Keratinocyte (primary cell): ENCODE measurements around the gene FBXO9. TPM values are rescaled to one million over a fixed set of nuclear protein-coding genes. Genes with fewer than 3 reads are reported as not detected.

Source experiments
- DNase-seq: peaks from one replicate; pipeline ENCODE4 v3.0.0-alpha.2; 2011; ENCODE audit warnings: low read depth, missing footprints, low spot score
- FAIRE-seq: peaks from 2 replicates; lab custom pipeline; 2011; peaks lifted over from hg19 to GRCh38; lab: Jason Lieb, UNC
- H2AFZ ChIP-seq: 2 replicates; pipeline ENCODE4 v1.6.0; 2012; ENCODE audit warnings: low read length, control low read depth, inconsistent platforms; ENCODE audit not compliant: control insufficient read depth
- H3K27ac ChIP-seq: 2 replicates; pipeline ENCODE4 v1.5.1; 2011; ENCODE audit warnings: low read length; ENCODE audit not compliant: control insufficient read depth, insufficient read depth
- H3K27me3 ChIP-seq: 3 replicates; pipeline ENCODE4 v1.6.0; 2011; ENCODE audit warnings: low read length; ENCODE audit not compliant: control insufficient read depth, insufficient read depth; ENCODE audit errors: extremely low read depth
- H3K36me3 ChIP-seq, 2 experiments: 2 replicates in 1 of 2; 3 replicates in 1 of 2; pipeline ENCODE4 v1.5.1; 2011; ENCODE audit warnings: low read length in 2 of 2, mild to moderate bottlenecking in 1 of 2; ENCODE audit not compliant: control insufficient read depth in 2 of 2, insufficient read depth in 2 of 2; ENCODE audit errors: extremely low read depth in 1 of 2
- H3K4me1 ChIP-seq: 3 replicates; pipeline ENCODE4 v1.5.1; 2011; ENCODE audit warnings: low read length; ENCODE audit not compliant: control insufficient read depth, insufficient read depth; ENCODE audit errors: extremely low read depth
- H3K4me2 ChIP-seq: 3 replicates; pipeline ENCODE4 v1.6.0; 2011; ENCODE audit warnings: low read depth, low read length; ENCODE audit not compliant: control insufficient read depth, insufficient read depth; ENCODE audit errors: extremely low read depth
- H3K4me3 ChIP-seq, 3 experiments: fragments of 200-600 bp in 1 of 3; sonication (generic) in 1 of 3; 2 replicates in 2 of 3; 3 replicates in 1 of 3; pipeline ENCODE4 v1.5.1; 2011 to 2016; ENCODE audit warnings: low read length in 3 of 3, mild to moderate bottlenecking in 3 of 3, control low read depth in 2 of 3, inconsistent platforms in 1 of 3, low read depth in 1 of 3, mixed read lengths in 1 of 3, mixed run types in 1 of 3, moderate library complexity in 1 of 3; ENCODE audit not compliant: control insufficient read depth in 2 of 3, insufficient read depth in 2 of 3; ENCODE audit errors: extremely low read depth in 1 of 3
- H3K79me2 ChIP-seq: 2 replicates; pipeline ENCODE4 v1.6.0; 2012; ENCODE audit warnings: low read length; ENCODE audit not compliant: control insufficient read depth, insufficient read depth
- H3K9ac ChIP-seq: 3 replicates; pipeline ENCODE4 v1.6.0; 2011; ENCODE audit warnings: low read length; ENCODE audit not compliant: control insufficient read depth, insufficient read depth; ENCODE audit errors: extremely low read depth
- H3K9me1 ChIP-seq: 3 replicates; pipeline ENCODE4 v1.6.0; 2011; ENCODE audit warnings: low read length; ENCODE audit not compliant: control insufficient read depth, insufficient read depth; ENCODE audit errors: extremely low read depth
- H3K9me3 ChIP-seq: 2 replicates; pipeline ENCODE4 v1.5.1; 2012; ENCODE audit warnings: low read depth, low read length; ENCODE audit not compliant: control insufficient read depth
- H4K20me1 ChIP-seq: 3 replicates; pipeline ENCODE4 v1.6.0; 2011; ENCODE audit warnings: low read length; ENCODE audit not compliant: control insufficient read depth, insufficient read depth; ENCODE audit errors: extremely low read depth
- EZH2 ChIP-seq: IDR thresholded peaks from one replicate; pipeline ENCODE4 v1.6.1; 2012; ENCODE audit warnings: inconsistent platforms, mild to moderate bottlenecking, low read length, moderate library complexity
- dilution Hi-C: fragments of 300-500 bp; cut with MboI; formaldehyde crosslinking; loops from one replicate; pipeline ENCODE4 v1.7.0; 2020; ENCODE audit warnings: low sequenced_read_pairs; ENCODE audit not compliant: extremely low pct_ligation_motif_present
- polyA plus RNA-seq, 5 experiments: library from polyadenylated mRNA; depleted of rRNA in 3 of 5; stranded (reverse) in 3 of 5; stranded (forward) in 1 of 5; unstranded in 1 of 5; fragments of >200 nt; gene quantifications; 1 replicate in 1 of 5; 2 replicates in 3 of 5; 3 replicates in 1 of 5; pipeline versions ENCODE4 v1.2.1 to v1.2.3, GENCODE V29; 2011 to 2012; ENCODE audit warnings: missing spikeins in 2 of 5, low read depth in 1 of 5, low replicate concordance in 1 of 5
- TF ChIP-seq, protein P1 (sequence below), 3 experiments: IDR thresholded peaks in 1 of 3; conservative IDR thresholded peaks in 1 of 3; optimal IDR thresholded peaks in 1 of 3; 2 replicates in 2 of 3; 3 replicates in 1 of 3; pipeline versions ENCODE3 to v1.5.1; 2011; ENCODE audit warnings: low read length in 3 of 3, mild to moderate bottlenecking in 3 of 3, moderate library complexity in 2 of 3, control low read depth in 1 of 3, inconsistent platforms in 1 of 3; ENCODE audit not compliant: insufficient read depth in 2 of 3; ENCODE audit errors: extremely low read depth in 1 of 3

FBXO9 gene
- polyA plus RNA-seq, 1 donor (not counting 4 experiments of a cell fraction or from before 2014, with no cell fraction given): 71.8 TPM

- Histone ChIP-seq H3K27me3 (no peaks in the 10 kb centered on the region), H3K9me1 (no peaks in the 10 kb centered on the region), H2AFZ (no peak overlapping the region), H3K9me3 (no peaks in the 10 kb centered on the region), H4K20me1 (no peaks in the 10 kb centered on the region), H3K4me1 (no peaks in the 10 kb centered on the region), H3K27ac (no peak overlapping the region), H3K36me3 (no peaks in the 10 kb centered on the region), H3K79me2 (no peaks in the 10 kb centered on the region), H3K9ac (no peak overlapping the region), H3K4me3 (no peak overlapping the region), H3K4me2 (no peak overlapping the region)
- DNase-seq: no peak
- TF ChIP-seq, protein P1, sequence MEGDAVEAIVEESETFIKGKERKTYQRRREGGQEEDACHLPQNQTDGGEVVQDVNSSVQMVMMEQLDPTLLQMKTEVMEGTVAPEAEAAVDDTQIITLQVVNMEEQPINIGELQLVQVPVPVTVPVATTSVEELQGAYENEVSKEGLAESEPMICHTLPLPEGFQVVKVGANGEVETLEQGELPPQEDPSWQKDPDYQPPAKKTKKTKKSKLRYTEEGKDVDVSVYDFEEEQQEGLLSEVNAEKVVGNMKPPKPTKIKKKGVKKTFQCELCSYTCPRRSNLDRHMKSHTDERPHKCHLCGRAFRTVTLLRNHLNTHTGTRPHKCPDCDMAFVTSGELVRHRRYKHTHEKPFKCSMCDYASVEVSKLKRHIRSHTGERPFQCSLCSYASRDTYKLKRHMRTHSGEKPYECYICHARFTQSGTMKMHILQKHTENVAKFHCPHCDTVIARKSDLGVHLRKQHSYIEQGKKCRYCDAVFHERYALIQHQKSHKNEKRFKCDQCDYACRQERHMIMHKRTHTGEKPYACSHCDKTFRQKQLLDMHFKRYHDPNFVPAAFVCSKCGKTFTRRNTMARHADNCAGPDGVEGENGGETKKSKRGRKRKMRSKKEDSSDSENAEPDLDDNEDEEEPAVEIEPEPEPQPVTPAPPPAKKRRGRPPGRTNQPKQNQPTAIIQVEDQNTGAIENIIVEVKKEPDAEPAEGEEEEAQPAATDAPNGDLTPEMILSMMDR (optimal IDR thresholded peaks at IDR 0.05 in 1 of 3, IDR thresholded peaks at IDR 0.05 in 1 of 3, conservative IDR thresholded peaks at IDR 0.05 in 1 of 3; ENCODE audit: extremely low read depth in 1 of 3, insufficient read depth in 2 of 3, low read length in 3 of 3): no peak
- no peak for TF ChIP-seq EZH2
- dilution Hi-C loops: no loop called here
- no peak for FAIRE-seq
Measured at GRCh38 chr6:53139841-53140413, 74.7 kb downstream of the FBXO9 start.

GRCh38 chr6:53142810-53143209, 77.6 kb downstream of the FBXO9 start:
- TF ChIP-seq, protein P1 (optimal IDR thresholded peaks at IDR 0.05 in 1 of 3, IDR thresholded peaks at IDR 0.05 in 1 of 3, conservative IDR thresholded peaks at IDR 0.05 in 1 of 3; ENCODE audit: extremely low read depth in 1 of 3, insufficient read depth in 2 of 3, low read length in 3 of 3): no peak
- no peak for TF ChIP-seq EZH2
- H3K4me2 ChIP-seq: no peak overlapping the region
- no peaks in the 10 kb centered on the region for H4K20me1 ChIP-seq
- dilution Hi-C loops: no loop called here
- H3K36me3 ChIP-seq: no peaks in the 10 kb centered on the region
- H3K9me3 ChIP-seq: no peaks in the 10 kb centered on the region
- FAIRE-seq: no peak
- no peak overlapping the region for H2AFZ ChIP-seq
- H3K27ac ChIP-seq: no peak overlapping the region
- H3K9me1 ChIP-seq: no peaks in the 10 kb centered on the region
- no peaks in the 10 kb centered on the region for H3K79me2 ChIP-seq
- H3K4me3 ChIP-seq: no peak overlapping the region
- no peak for DNase-seq
- H3K9ac ChIP-seq: no peak overlapping the region
- no peaks in the 10 kb centered on the region for H3K4me1 ChIP-seq
- no peaks in the 10 kb centered on the region for H3K27me3 ChIP-seq
